ENCODE data around the gene SLC35F3.

SLC35F3 gene

GRCh38 chr1:234022302-234022701, 117.8 kb downstream of the SLC35F3 start:
- no peak for TF ChIP-seq CTCF (conservative IDR thresholded peaks at IDR 0.05)

GRCh38 chr1:234039603-234040002, 135.1 kb downstream of the SLC35F3 start:
- TF ChIP-seq CTCF (conservative IDR thresholded peaks at IDR 0.05): no peak
- H3K27ac ChIP-seq: no peak overlapping the region

More at GRCh38 chr1:234022302-234022701, 117.8 kb downstream of the SLC35F3 start:
- no peak overlapping the region for H3K27ac ChIP-seq

- no peak for TF ChIP-seq CTCF (conservative IDR thresholded peaks at IDR 0.05)
Observed at GRCh38 chr1:234040446-234041317, 136.2 kb downstream of the SLC35F3 start.

GRCh38 chr1:234044079-234044478, 139.6 kb downstream of the SLC35F3 start:
- no peak for TF ChIP-seq CTCF (conservative IDR thresholded peaks at IDR 0.05)

More at GRCh38 chr1:234040446-234041317, 136.2 kb downstream of the SLC35F3 start:
- H3K27ac ChIP-seq: no peak overlapping the region

GRCh38 chr1:234047123-234047522, 142.6 kb downstream of the SLC35F3 start:
- TF ChIP-seq CTCF (conservative IDR thresholded peaks at IDR 0.05): no peak
- H3K27ac ChIP-seq: peak overlapping the region; percentile 9; the same call in 1 of the 2 replicates

More at GRCh38 chr1:234044079-234044478, 139.6 kb downstream of the SLC35F3 start:
- H3K27ac ChIP-seq: no peak overlapping the region

GRCh38 chr1:234062166-234062565, 157.7 kb downstream of the SLC35F3 start:
- TF ChIP-seq CTCF (conservative IDR thresholded peaks at IDR 0.05): no peak
- no peak overlapping the region for H3K27ac ChIP-seq

GRCh38 chr1:234065794-234066447, 161.4 kb downstream of the SLC35F3 start:
- peak; percentile 88 for TF ChIP-seq CTCF (conservative IDR thresholded peaks at IDR 0.05)
- H3K27ac ChIP-seq: no peak overlapping the region

Data from VCaP (cell line).